Measurements from ENCODE around the gene CLRN3.

- TF ChIP-seq CTCF (IDR thresholded peaks at IDR 0.05) (no peak), POLR2A (IDR thresholded peaks at IDR 0.05) (no peak)
Observed at GRCh38 chr10:127881262-127881661, 11.5 kb downstream of the CLRN3 start.
